Measurements from ENCODE around the gene SP140L. TPM values are rescaled to one million over a fixed set of nuclear protein-coding genes. Genes with fewer than 3 reads are reported as not detected.

The SP140L gene
- total RNA-seq, 1 donor from 2014 or later, result 48.9 TPM

- Mint-ChIP-seq H3K9me3 (peaks cover 7% of the 10 kb centered on the region), H3K4me1 (peaks cover 55% of the 10 kb centered on the region), H3K27ac (peak overlapping the region; percentile 87), H3K27me3 (no peaks in the 10 kb centered on the region), H3K4me3 (peak overlapping the region; percentile 59), H3K36me3 (ENCODE audit: low read depth) (peaks cover 80% of the 10 kb centered on the region)
- intact Hi-C loops (cut with micrococcal nuclease), result loop anchor here (1.0 to 10.0 kb wide), 7 partner anchors 8 to 347 kb away; no protein-coding TSS in a partner anchor
- peak; percentile 82 for DNase-seq
These were observed 120.8 kb downstream of the SP140L start for GRCh38 chr2:230447455-230448451.

DNA sequence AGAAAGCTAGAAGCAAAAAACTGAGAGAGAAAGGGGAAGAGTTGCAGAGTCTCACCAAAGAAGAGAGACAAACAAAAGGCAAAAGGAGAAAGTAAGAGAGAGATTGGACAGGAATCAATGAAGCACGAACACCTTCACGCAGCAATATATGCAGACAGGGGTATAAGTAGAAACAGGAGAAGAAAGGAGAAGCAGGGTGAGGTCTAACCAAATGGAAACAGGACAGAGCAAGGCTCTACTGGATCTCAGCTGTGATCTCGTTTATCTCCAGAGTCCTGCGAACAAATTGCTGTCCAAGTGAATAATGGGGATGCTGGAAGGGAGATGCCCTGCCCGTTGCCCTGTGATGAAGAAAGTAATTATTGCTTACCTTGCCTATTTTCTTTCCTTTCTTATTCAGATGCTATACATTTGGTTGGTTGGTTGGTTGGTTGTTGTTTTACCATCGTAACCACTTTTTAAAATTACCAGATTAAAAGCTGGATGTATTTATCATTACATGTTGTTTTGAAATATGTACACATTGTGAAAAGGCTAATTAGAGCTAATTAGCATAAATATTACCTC, 123.0 kb downstream of the SP140L start:
- no peaks in the 10 kb centered on the region for H3K27me3 Mint-ChIP-seq
- intact Hi-C loops (cut with micrococcal nuclease), result loop anchor here (2.0 to 10.0 kb wide), 3 partner anchors 133 to 345 kb away; no protein-coding TSS in a partner anchor
- peaks cover 64% of the 10 kb centered on the region for H3K4me1 Mint-ChIP-seq
- H3K36me3 Mint-ChIP-seq (ENCODE audit: low read depth), result peaks cover 86% of the 10 kb centered on the region
- no peak overlapping the region for H3K4me3 Mint-ChIP-seq
- H3K27ac Mint-ChIP-seq, result peak overlapping the region; percentile 68
- DNase-seq, result no peak
- H3K9me3 Mint-ChIP-seq, result peaks cover 13% of the 10 kb centered on the region

GRCh38 chr2:230453006-230453405, 126.0 kb downstream of the SP140L start:
- intact Hi-C loops (cut with micrococcal nuclease), result no loop called here
- no peak overlapping the region for H3K27ac Mint-ChIP-seq
- peaks cover 67% of the 10 kb centered on the region for H3K4me1 Mint-ChIP-seq
- no peak for DNase-seq
- H3K4me3 Mint-ChIP-seq, result no peak overlapping the region
- H3K27me3 Mint-ChIP-seq, result no peaks in the 10 kb centered on the region
- H3K36me3 Mint-ChIP-seq (ENCODE audit: low read depth), result peaks cover 92% of the 10 kb centered on the region
- H3K9me3 Mint-ChIP-seq, result peaks cover 20% of the 10 kb centered on the region

Other genes starting within 250 kb of the SP140L start
- gene SP110, start 107.2 kb upstream of the SP140L start, total RNA-seq, result 137 and 148 TPM in 2 replicates
- 236 and 241 TPM in 2 replicates for gene SP140, start 101.5 kb upstream of the SP140L start, total RNA-seq
- 162 and 165 TPM in 2 replicates for gene SP100, start 89.0 kb downstream of the SP140L start, total RNA-seq